D721Med (cell line): ENCODE results near the gene MAN1C1.

Experiments
- DNase-seq: peaks from one replicate; pipeline ENCODE4 v3.0.0; 2011; ENCODE audit warnings: low spot score; ENCODE audit not compliant: insufficient read length
- FAIRE-seq: peaks from 2 replicates; lab custom pipeline; 2011; peaks lifted over from hg19 to GRCh38; lab: Jason Lieb, UNC
- CTCF ChIP-seq: IDR thresholded peaks from 2 replicates; pipeline ENCODE4 v1.5.1; 2012; ENCODE audit warnings: mild to moderate bottlenecking, control low read depth; ENCODE audit not compliant: insufficient read depth; ENCODE audit errors: missing control alignments

Gene MAN1C1

DNA sequence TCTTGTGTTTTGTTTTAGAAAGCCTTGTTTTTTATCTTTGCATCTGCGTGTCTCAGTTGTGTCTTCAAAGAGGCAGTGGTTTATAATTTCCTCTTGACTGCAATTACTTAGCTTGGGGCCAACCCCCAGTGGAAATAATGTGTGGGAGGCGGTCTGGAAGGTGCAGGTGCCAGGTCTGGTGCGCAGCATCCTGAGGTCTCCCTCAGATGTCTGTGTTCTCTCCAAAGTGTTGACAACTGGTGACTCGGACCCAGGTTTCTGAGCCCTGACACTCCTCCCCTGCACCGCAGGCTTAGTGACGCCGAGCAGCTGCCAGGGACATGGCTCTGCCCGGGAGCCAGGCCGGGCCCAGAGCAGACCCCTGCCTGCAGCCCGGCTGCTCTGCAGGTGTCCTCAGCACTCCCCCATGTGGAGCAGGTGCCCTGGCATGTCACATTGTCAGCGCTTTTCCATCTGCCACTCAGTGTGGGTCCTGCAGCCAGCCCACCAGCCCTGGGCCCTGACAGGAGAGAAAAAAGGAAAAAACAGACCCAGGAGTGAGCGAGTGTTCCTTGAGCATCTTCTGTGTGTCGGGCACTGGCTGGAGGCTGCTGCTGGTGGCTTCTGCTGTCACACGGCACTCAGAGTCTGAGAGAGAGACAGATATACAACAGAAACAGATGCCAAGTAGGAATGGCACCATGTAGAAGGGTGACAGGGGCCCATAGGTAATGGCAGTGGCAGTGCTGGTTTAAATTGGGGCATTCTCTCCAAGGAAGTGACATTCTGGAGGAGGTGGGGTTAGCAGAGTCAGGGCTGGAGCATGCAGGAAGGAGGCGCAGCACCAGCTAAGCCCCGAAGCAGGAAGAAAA lies 158.6 kb downstream of the MAN1C1 start:
- TF ChIP-seq CTCF = no peak
- FAIRE-seq (no peak), DNase-seq (no peak)

GRCh38 chr1:25779388-25779787 lies 162.8 kb downstream of the MAN1C1 start:
- FAIRE-seq = no peak
- no peak for TF ChIP-seq CTCF
- no peak for DNase-seq

DNA sequence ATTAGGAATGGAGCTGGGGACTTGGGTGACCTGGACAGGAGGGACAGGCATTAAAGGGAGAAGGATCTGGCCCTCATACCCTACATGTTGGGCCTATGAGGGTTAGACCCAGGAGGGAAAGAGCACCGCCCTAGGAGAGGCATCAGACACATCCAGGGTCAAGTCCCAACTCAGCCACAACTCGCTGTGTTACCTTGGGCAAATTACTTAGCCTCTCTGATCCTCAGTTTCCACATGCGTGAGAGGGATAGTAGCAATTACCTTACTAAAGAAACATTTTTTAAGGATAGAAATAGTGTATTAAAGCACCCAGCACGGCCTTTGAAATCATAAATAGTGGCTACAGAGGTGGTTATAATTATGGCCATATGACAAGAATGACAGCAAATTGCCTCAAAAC lies 163.3 kb downstream of the MAN1C1 start:
- no peak for TF ChIP-seq CTCF
- DNase-seq (no peak), FAIRE-seq (no peak)

DNA sequence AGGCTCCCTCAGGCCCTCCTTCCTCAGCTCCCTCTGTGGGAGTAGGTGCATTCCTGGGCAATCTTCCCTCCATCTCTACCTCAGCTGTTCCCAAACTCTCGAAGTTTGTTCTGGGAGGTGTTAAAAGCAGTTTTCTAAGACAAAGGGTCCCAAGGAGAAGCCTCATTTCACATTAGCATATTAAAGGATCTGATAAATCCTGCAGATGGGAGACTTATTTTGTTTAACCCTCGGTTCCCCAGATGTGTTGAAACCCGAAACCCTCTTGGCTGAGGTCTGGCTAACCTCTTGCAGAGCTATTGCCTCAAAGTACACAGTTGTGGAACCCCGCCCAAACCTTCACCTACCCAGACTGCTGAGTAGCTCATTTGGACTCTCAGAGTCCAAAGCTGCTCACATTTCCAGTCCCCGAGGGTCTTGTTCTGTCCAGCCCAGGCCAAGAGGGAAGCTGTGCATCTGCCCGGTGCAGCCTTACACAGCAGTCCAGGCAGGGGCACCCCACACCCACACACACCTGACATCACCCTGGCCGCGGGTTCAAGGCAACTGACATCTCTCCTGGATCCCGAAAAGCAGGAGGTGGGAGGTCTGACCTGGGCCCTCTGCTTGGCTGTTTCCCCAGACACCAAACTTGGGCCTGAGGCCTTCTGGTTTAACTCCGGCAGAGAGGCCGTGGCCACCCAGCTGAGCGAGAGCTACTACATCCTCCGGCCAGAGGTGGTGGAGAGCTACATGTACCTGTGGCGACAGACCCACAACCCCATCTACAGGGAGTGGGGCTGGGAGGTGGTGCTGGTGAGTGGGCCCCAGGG lies 163.9 kb downstream of the MAN1C1 start:
- no peak for FAIRE-seq
- DNase-seq = no peak

DNA sequence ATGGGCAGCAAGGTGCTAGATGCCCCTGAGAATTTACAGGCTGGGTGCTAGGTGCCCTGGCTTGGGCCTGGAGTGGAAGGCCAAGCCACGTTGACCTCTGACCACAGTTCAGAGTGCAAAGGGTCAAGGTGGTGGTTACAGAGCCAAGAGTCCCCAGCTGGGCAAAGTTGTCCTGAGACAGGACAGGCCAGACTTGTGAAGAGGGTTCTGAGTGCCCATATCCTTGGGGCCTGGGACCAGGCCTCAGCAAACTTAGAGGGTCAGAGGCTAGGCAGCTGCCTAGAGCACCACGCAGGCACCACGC lies 164.5 kb downstream of the MAN1C1 start:
- FAIRE-seq (no peak), DNase-seq (no peak)
- no peak for TF ChIP-seq CTCF

More for the DNA sequence above, 163.9 kb downstream of the MAN1C1 start:
- TF ChIP-seq CTCF = no peak

GRCh38 chr1:25782608-25783201 lies 166.1 kb downstream of the MAN1C1 start:
- FAIRE-seq (no peak), DNase-seq (no peak)
- TF ChIP-seq CTCF = no peak
